CD4-positive, alpha-beta T cell (primary cell): ENCODE results near the gene DPEP2NB. TPM values are rescaled to one million over a fixed set of nuclear protein-coding genes. Genes with fewer than 3 reads are reported as not detected.
A peak's percentile ranks its signal among the peaks of the same experiment; 100 is the strongest.
"Not testable (repeated sequence)": the region's sequence is repeated elsewhere in the genome, so short reads cannot be mapped to it uniquely, and the experiment has no call there.

Source experiments
- ATAC-seq: fragments of 200-7000 bp; cut with Tn5 transposase; one replicate; pipeline ENCODE4 v1.10.0; 2022; ENCODE audit warnings: mild to moderate bottlenecking; ENCODE audit not compliant: poor library complexity
- CTCF ChIA-PET: fragments of 350-600 bp; sonication (Branson Sonifier 250); formaldehyde crosslinking; loops from one replicate; lab custom pipeline; 2021; ENCODE audit warnings: antibody characterized with exemption, inconsistent platforms; lab: Charles Lee
- POLR2A ChIA-PET: fragments of 350-600 bp; sonication (Branson Sonifier 250); formaldehyde crosslinking; loops from one replicate; lab custom pipeline; 2021; ENCODE audit warnings: antibody characterized with exemption, inconsistent platforms; lab: Charles Lee
- DNase-seq, 14 experiments: peaks; one replicate each; pipeline ENCODE4 v3.0.0-alpha.2; 2013 to 2020; ENCODE audit warnings: mixed read lengths in 2 of 14
- H3K27ac ChIP-seq, 2 donors: one replicate each; pipeline versions ENCODE4 v1.5.1 to v1.7.0; 2013; ENCODE audit warnings: low read length in 2 of 2, low read depth in 1 of 2, mild to moderate bottlenecking in 1 of 2
- H3K27me3 ChIP-seq, 2 experiments: 1 replicate in 1 of 2; 2 replicates in 1 of 2; pipeline versions ENCODE4 v1.6.1 to v1.7.0; 2013; ENCODE audit warnings: low read length in 2 of 2, control low read depth in 1 of 2, mild to moderate bottlenecking in 1 of 2, moderate library complexity in 1 of 2; ENCODE audit not compliant: insufficient read depth in 2 of 2, control insufficient read depth in 1 of 2
- H3K36me3 ChIP-seq: one replicate; pipeline ENCODE4 v1.6.1; 2013; ENCODE audit warnings: low read length, control low read depth; ENCODE audit not compliant: insufficient read depth
- H3K4me1 ChIP-seq: one replicate; pipeline ENCODE4 v1.6.1; 2013; ENCODE audit warnings: low read length, control low read depth; ENCODE audit not compliant: insufficient read depth
- H3K4me3 ChIP-seq: one replicate; pipeline ENCODE4 v1.5.1; 2013; ENCODE audit warnings: mild to moderate bottlenecking, low read length, moderate library complexity
- H3K9me3 ChIP-seq, 2 experiments: 1 replicate in 1 of 2; 2 replicates in 1 of 2; pipeline versions ENCODE4 v1.6.1 to v1.7.0; 2013; ENCODE audit warnings: low read length in 2 of 2, mild to moderate bottlenecking in 2 of 2, control low read depth in 1 of 2, moderate library complexity in 1 of 2; ENCODE audit not compliant: control insufficient read depth in 1 of 2, insufficient read depth in 1 of 2
- H3K27ac Mint-ChIP-seq: one replicate; pipeline ENCODE4 v1.8.0; 2020; ENCODE audit warnings: mixed read lengths
- H3K27me3 Mint-ChIP-seq: one replicate; pipeline ENCODE4 v1.8.0; 2021; ENCODE audit warnings: mixed read lengths
- H3K36me3 Mint-ChIP-seq: one replicate; pipeline ENCODE4 v1.8.0; 2021; ENCODE audit warnings: low read depth, mixed read lengths
- H3K4me1 Mint-ChIP-seq: one replicate; pipeline ENCODE4 v1.8.0; 2021; ENCODE audit warnings: low read depth, mixed read lengths
- H3K4me3 Mint-ChIP-seq: one replicate; pipeline ENCODE4 v1.8.0; 2020; ENCODE audit warnings: mild to moderate bottlenecking, mixed read lengths
- H3K9me3 Mint-ChIP-seq: one replicate; pipeline ENCODE4 v1.8.0; 2020; ENCODE audit warnings: mixed read lengths
- CTCF ChIP-seq: fragments of 200-600 bp; IDR thresholded peaks from one replicate; pipeline ENCODE4 v1.8.0; 2022; ENCODE audit warnings: antibody characterized with exemption, mild to moderate bottlenecking
- intact Hi-C, 2 experiments: fragments of 100-400 bp; cut with DNase I in 1 of 2; cut with micrococcal nuclease in 1 of 2; formaldehyde crosslinking; loops; one replicate each; pipeline versions ENCODE4 v1.15.1 to v1.9.0; 2023 to 2025; cut with DNase I, micrococcal nuclease
- total RNA-seq, 174 experiments: library from RNA in 2 of 174; stranded (reverse) in 2 of 174; gene quantifications; one replicate each; pipeline ENCODE4 v1.2.3 and lab custom pipeline; 2021 to 2026

Gene DPEP2NB
- total RNA-seq, 2 experiments from 2014 or later, result not detected

DNA sequence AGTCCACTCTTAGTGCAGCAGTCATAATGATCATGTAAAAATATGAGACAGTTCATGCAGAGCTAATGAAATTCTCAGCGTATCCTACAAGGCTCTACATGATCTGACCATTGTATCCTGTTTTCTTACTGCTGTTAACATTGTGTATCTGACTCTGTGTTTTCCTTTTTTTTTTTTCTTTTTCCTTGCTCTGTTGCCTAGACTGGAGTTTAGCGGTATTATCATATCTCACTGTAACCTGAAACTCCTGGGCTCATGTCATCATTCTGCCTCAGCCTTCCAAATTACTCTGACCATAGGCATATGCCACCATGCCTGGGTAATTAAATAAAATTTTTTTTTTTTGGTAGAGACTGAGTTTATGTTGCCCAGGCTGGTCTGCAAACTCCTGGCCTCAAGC, 19.5 kb upstream of the DPEP2NB start:
- Histone ChIP-seq H3K9me3 (no peaks in the 10 kb centered on the region), H3K27me3 (no peaks in the 10 kb centered on the region), H3K4me1 (peaks cover 6% of the 10 kb centered on the region), H3K4me3 (no peak overlapping the region), H3K27ac (no peak overlapping the region), H3K36me3 (peaks cover 10% of the 10 kb centered on the region)
- no peak for TF ChIP-seq CTCF
- Mint-ChIP-seq H3K27ac (no peak overlapping the region), H3K4me3 (no peak overlapping the region), H3K27me3 (no peaks in the 10 kb centered on the region), H3K4me1 (peaks cover 6% of the 10 kb centered on the region), H3K9me3 (no peaks in the 10 kb centered on the region), H3K36me3 (peaks cover 29% of the 10 kb centered on the region)
- intact Hi-C loops, result no loop called here
- ATAC-seq (no peak), DNase-seq (no peak)
- POLR2A ChIA-PET, result interaction anchor here (0.6 kb wide), 1 partner anchor 27 kb away, joined by 3 read pairs; no protein-coding TSS in a partner anchor
- CTCF ChIA-PET, result no interaction called here

DNA sequence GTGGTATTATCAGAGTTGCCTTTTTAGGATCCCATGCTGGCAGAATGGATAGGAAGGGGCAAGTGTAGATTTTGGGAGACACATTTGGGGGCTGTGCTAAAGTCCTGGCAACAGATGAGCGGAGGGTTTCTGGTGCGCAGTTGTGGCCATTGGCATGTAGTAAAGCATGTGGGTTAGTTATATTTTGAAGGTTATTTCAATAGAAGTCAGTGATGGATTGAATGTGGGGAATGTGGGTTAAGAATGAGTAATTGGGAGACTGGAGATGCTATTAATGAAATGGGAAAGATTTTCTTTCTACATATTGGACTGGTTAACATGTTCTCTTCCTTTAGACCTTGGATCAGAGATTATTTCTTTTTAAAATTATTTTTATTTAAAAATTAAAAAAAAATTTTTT, 17.4 kb upstream of the DPEP2NB start:
- Histone ChIP-seq H3K4me3 (no peak overlapping the region), H3K27me3 (no peaks in the 10 kb centered on the region), H3K27ac (no peak overlapping the region), H3K36me3 (peaks cover 13% of the 10 kb centered on the region), H3K9me3 (no peaks in the 10 kb centered on the region), H3K4me1 (peaks cover 3% of the 10 kb centered on the region)
- H3K36me3 Mint-ChIP-seq, result peaks cover 24% of the 10 kb centered on the region
- no peak overlapping the region for H3K4me3 Mint-ChIP-seq
- H3K9me3 Mint-ChIP-seq, result no peaks in the 10 kb centered on the region
- DNase-seq, result no peak
- CTCF ChIA-PET, result no interaction called here
- intact Hi-C loops, result no loop called here
- H3K27me3 Mint-ChIP-seq, result no peaks in the 10 kb centered on the region
- no peaks in the 10 kb centered on the region for H3K4me1 Mint-ChIP-seq
- POLR2A ChIA-PET, result interaction anchor here (0.7 kb wide), 1 partner anchor 11 kb away, joined by 4 read pairs; no protein-coding TSS in a partner anchor
- H3K27ac Mint-ChIP-seq, result no peak overlapping the region
- no peak for ATAC-seq
- TF ChIP-seq CTCF, result no peak

- Mint-ChIP-seq H3K27me3 (no peaks in the 10 kb centered on the region), H3K9me3 (no peaks in the 10 kb centered on the region), H3K27ac (no peak overlapping the region), H3K4me1 (peaks cover 7% of the 10 kb centered on the region), H3K36me3 (peaks cover 29% of the 10 kb centered on the region), H3K4me3 (no peak overlapping the region)
- no peak for TF ChIP-seq CTCF
- Histone ChIP-seq H3K9me3 (no peaks in the 10 kb centered on the region), H3K27ac (no peak overlapping the region), H3K27me3 (no peaks in the 10 kb centered on the region), H3K4me3 (no peak overlapping the region), H3K36me3 (peaks cover 14% of the 10 kb centered on the region), H3K4me1 (peaks cover 3% of the 10 kb centered on the region)
- DNase-seq (peak in 1 of 14 experiments; percentile 24), ATAC-seq (no peak)
- intact Hi-C loops, result no loop called here
- CTCF ChIA-PET, result no interaction called here
- POLR2A ChIA-PET, result no interaction called here
These were observed 16.2 kb upstream of the DPEP2NB start for GRCh38 chr16:68031951-68032350.

DNA sequence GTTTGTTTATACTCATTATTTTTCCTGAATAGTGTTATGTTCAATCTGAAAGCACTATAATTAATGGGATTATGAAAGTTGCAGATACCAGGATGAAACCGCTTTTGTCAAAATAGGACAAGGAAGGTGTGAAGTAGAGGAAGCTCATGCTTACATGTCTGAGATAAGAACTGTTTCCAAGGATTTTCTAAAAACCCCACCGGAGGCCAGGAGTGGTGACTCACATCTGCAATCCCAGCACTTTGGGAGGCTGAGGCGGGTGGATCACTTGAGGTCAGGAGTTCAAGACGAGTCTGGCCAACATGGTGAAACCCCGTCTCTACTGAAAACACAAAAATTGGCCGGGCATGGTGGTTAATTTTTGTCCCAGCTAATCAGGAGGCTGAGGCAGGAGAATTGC, 14.4 kb upstream of the DPEP2NB start:
- peaks cover 12% of the 10 kb centered on the region for H3K4me1 Mint-ChIP-seq
- H3K36me3 ChIP-seq, result peaks cover 16% of the 10 kb centered on the region
- H3K4me3 ChIP-seq, POLR2A ChIA-PET, H3K9me3 Mint-ChIP-seq, H3K4me1 ChIP-seq, H3K27ac ChIP-seq, H3K4me3 Mint-ChIP-seq, H3K27me3 ChIP-seq, H3K27me3 Mint-ChIP-seq, H3K27ac Mint-ChIP-seq, H3K9me3 ChIP-seq, intact Hi-C loops, DNase-seq, ATAC-seq: not testable (repeated sequence)
- CTCF ChIA-PET, result interaction anchor here (1.2 kb wide), 1 partner anchor 10 kb away, joined by 4 read pairs; no protein-coding TSS in a partner anchor
- H3K36me3 Mint-ChIP-seq, result peaks cover 39% of the 10 kb centered on the region
